NCI-H2196 (cell line): ENCODE data around the gene EPB41L4B.
"Not testable (repeated sequence)": the region's sequence is repeated elsewhere in the genome, so short reads cannot be mapped to it uniquely, and the experiment has no call there.

Experiments
- DNase-seq: peaks from one replicate; lab custom pipeline; 2025; ENCODE audit not compliant: unreplicated experiment; lab: John Stamatoyannopoulos, UW

Gene EPB41L4B

GRCh38 chr9:109320742-109321448 is at the start of gene EPB41L4B:
TSS of gene EPB41L4B (minus strand) at chr9:109321059. CDS start at chr9:109320446, 613 bp downstream.
- peak; percentile 93 for DNase-seq

- DNase-seq: no peak
These were observed 48.4 kb upstream of the EPB41L4B start for GRCh38 chr9:109369285-109369684.

- no peak for DNase-seq
These were observed 39.9 kb upstream of the EPB41L4B start for GRCh38 chr9:109360771-109361170.

GRCh38 chr9:109358968-109359603 is 38.2 kb upstream of the EPB41L4B start:
- DNase-seq: not testable (repeated sequence)

GRCh38 chr9:109355564-109356297 is 34.9 kb upstream of the EPB41L4B start:
- no peak for DNase-seq

GRCh38 chr9:109354190-109354589 is 33.3 kb upstream of the EPB41L4B start:
- no peak for DNase-seq

- no peak for DNase-seq
These were observed 30.2 kb upstream of the EPB41L4B start for GRCh38 chr9:109351032-109351431.

- peak; percentile 78 for DNase-seq
These were observed 28.6 kb upstream of the EPB41L4B start for GRCh38 chr9:109349421-109349846.

- DNase-seq: no peak
These were observed 26.0 kb upstream of the EPB41L4B start for GRCh38 chr9:109346904-109347303.

- no peak for DNase-seq
These were observed 24.0 kb upstream of the EPB41L4B start for GRCh38 chr9:109344866-109345265.

- DNase-seq: no peak
These were observed 22.0 kb upstream of the EPB41L4B start for GRCh38 chr9:109342878-109343277.

- no peak for DNase-seq
These were observed 20.7 kb upstream of the EPB41L4B start for GRCh38 chr9:109341561-109341960.

GRCh38 chr9:109340979-109341378 is 20.1 kb upstream of the EPB41L4B start:
- DNase-seq: not testable (repeated sequence)

- no peak for DNase-seq
These were observed 15.6 kb upstream of the EPB41L4B start for GRCh38 chr9:109336409-109336808.

GRCh38 chr9:109335929-109336328 is 15.1 kb upstream of the EPB41L4B start:
- no peak for DNase-seq

GRCh38 chr9:109335121-109335520 is 14.3 kb upstream of the EPB41L4B start:
- DNase-seq: no peak

GRCh38 chr9:109331353-109331752 is 10.5 kb upstream of the EPB41L4B start:
- DNase-seq: peak; percentile 67

- DNase-seq: no peak
These were observed 8.9 kb upstream of the EPB41L4B start for GRCh38 chr9:109329638-109330258.

- no peak for DNase-seq
These were observed 8.2 kb upstream of the EPB41L4B start for GRCh38 chr9:109328978-109329637.

- no peak for DNase-seq
These were observed 4.2 kb upstream of the EPB41L4B start for GRCh38 chr9:109325089-109325488.

GRCh38 chr9:109323771-109324170 is 2.9 kb upstream of the EPB41L4B start:
- no peak for DNase-seq
